H4 (cell line): ENCODE measurements around the gene VGF. TPM values are rescaled to one million over a fixed set of nuclear protein-coding genes. Genes with fewer than 3 reads are reported as not detected.
"Not testable (repeated sequence)": the region's sequence is repeated elsewhere in the genome, so short reads cannot be mapped to it uniquely, and the experiment has no call there.

Experiments used
- DNase-seq: peaks from one replicate; pipeline ENCODE4 v3.0.0-alpha.2; 2015; ENCODE audit warnings: low spot score
- total RNA-seq: library from RNA; depleted of rRNA; stranded (reverse); fragments of >200 nt; shearing (Covaris generic); gene quantifications from 2 replicates; pipeline ENCODE4 v1.2.3, GENCODE V29; 2014; rRNA removed

The VGF gene
- total RNA-seq, 1 experiment from 2014 or later: 3.6 TPM

DNA sequence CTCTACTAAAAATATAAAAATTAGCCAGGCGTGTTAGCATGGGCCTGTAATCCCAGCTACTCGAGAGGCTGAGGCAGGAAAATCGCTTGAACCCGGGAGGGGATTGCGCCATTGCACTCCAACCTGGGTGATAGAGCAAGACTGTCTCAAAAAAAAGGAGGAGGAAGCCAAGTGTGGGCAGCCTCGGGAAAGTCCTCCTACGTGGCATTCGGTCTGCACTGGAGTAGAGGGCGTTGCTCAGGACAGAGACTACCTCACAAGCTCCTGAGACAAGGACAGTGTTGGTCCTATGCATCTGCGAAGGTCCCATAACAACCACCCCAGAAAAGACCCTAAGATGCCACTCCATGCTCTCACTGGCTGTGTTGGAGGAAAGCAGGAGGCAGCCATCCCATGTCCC is 48.5 kb downstream of the VGF start:
- DNase-seq: no peak

DNA sequence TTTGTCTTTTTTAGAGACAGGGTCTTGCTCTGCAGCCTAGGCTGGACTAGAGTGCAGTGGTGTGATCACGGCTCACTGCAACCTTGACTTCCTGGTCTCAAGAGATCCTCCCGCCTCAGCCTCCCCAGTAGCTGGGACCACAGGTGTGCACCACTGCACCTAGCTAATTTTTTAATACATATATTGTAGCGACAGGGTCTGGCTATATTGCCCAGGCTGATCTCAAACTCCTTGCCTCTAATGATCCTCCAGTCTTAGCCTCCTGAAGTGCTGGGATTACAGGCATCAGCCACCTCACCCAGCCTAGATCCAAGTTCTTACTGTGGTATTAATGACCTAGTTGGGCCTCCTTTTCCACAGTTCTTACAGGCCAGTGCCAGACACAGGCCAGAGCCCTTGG is 50.2 kb downstream of the VGF start:
- no peak for DNase-seq

DNA sequence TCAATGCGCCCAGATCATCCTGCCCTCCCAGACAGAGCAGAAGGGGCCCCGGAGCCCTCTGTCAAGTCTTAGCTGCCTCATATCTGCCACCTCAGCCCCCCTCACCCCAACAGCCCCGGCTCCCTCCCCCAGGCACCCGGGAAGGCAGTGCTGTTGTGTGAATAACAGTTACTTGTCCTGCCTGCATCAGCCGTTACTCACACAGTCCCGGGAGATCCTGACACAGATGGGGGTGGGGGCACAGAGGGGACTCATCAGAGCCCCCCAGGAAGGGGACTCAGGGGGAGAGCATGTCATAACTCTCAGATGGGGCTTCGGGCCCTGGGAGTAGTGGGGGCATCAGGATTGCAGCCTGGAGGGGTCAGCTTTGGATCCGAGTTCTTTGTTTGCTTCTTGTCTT is 50.9 kb downstream of the VGF start:
- DNase-seq: no peak

DNA sequence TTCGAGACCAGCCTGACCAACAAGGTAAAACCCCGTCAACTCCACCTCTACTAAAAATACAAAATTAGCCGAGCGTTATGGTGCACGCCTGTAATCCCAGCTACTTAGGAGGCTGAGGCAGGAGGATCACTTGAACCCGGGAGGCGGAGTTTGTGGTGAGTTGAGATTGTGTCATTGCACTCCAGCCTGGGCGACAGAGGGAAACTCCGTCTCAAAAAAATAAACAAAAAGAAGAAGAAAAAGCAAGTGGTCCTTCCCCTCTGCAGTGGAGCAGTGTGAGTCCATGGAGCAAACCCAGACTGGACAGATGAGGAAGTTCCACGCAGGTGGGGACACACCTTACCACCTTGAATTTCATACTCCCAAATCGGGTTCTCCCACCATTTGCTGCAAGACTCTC is 51.5 kb downstream of the VGF start:
- no peak for DNase-seq

DNA sequence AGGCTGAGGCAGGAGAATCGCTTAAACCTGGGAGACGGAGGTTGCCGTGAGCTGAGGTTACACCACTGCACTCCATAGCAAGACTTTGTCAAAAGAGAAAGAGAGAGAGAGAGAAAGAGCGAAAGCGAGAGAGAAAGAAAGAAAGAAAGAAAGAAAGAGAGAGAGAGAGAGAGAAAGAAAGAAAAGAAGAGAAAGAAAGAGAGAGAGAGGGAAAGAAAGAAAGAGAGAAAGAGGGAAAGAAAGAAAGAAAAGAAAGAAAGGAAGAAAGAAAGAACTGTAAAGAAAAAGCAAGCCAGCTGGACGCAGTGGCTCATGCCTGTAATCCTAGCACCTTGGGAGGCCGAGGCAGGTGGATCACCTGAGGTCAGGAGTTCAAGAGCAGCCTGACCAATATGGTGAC is 52.2 kb downstream of the VGF start:
- DNase-seq: not testable (repeated sequence)

Other genes with a start within 250 kb of the VGF start
- gene MUC3A, start 216.0 kb downstream of the VGF start, total RNA-seq: not detected in 2 replicates
- gene MUC12, start 196.0 kb downstream of the VGF start, total RNA-seq: 0.54 and 1.0 TPM in 2 replicates
- not detected in 2 replicates for gene MUC17, start 145.5 kb downstream of the VGF start, total RNA-seq
- 3.4 and 4.6 TPM in 2 replicates for gene TRIM56, start 80.1 kb downstream of the VGF start, total RNA-seq
- 11.1 and 12.7 TPM in 2 replicates for gene SERPINE1, start 38.5 kb downstream of the VGF start, total RNA-seq
- gene AP1S1, start 11.1 kb downstream of the VGF start, total RNA-seq: 148 and 186 TPM in 2 replicates
- not detected in 2 replicates for gene NAT16, start 14.7 kb upstream of the VGF start, total RNA-seq
- not detected in 2 replicates for gene MOGAT3, start 35.5 kb upstream of the VGF start, total RNA-seq
- gene PLOD3, start 52.0 kb upstream of the VGF start, total RNA-seq: 32.7 and 41.3 TPM in 2 replicates
- 87.9 and 103 TPM in 2 replicates for gene ZNHIT1, start 52.6 kb upstream of the VGF start, total RNA-seq
- gene CLDN15, start 72.2 kb upstream of the VGF start, total RNA-seq: 0.99 and 6.0 TPM in 2 replicates
- gene FIS1, start 79.5 kb upstream of the VGF start, total RNA-seq: 115 and 118 TPM in 2 replicates
- 60.2 and 63.4 TPM in 2 replicates for gene IFT22, start 156.2 kb upstream of the VGF start, total RNA-seq
- not detected in 2 replicates for gene COL26A1, start 197.3 kb upstream of the VGF start, total RNA-seq